Epithelial cell of esophagus (primary cell): Measurements from ENCODE around the gene FABP6.

ENCODE experiments used
- DNase-seq: peaks from one replicate; pipeline ENCODE4 v3.0.0; 2010; ENCODE audit warnings: low read depth
- H3K4me3 ChIP-seq: 2 replicates; pipeline ENCODE4 v1.5.1; 2011; ENCODE audit warnings: mild to moderate bottlenecking, low read length, control low read depth
- CTCF ChIP-seq: IDR thresholded peaks from 2 replicates; pipeline ENCODE4 v1.5.1; 2011; ENCODE audit warnings: low read depth, mild to moderate bottlenecking, low read length, control low read depth, inconsistent platforms; ENCODE audit not compliant: insufficient read depth; ENCODE audit errors: missing control alignments

Gene FABP6

GRCh38 chr5:160221082-160221481 is 8.2 kb upstream of the FABP6 start:
- DNase-seq: no peak
- TF ChIP-seq CTCF: no peak
- H3K4me3 ChIP-seq: no peak overlapping the region

- DNase-seq: no peak
- H3K4me3 ChIP-seq: no peak overlapping the region
- no peak for TF ChIP-seq CTCF
These were observed 2.3 kb upstream of the FABP6 start for GRCh38 chr5:160227012-160227411.

- no peak for TF ChIP-seq CTCF
- DNase-seq: peak; percentile 75
- H3K4me3 ChIP-seq: no peak overlapping the region
These were observed 1.6 kb downstream of the FABP6 start for GRCh38 chr5:160230686-160231527.

- DNase-seq: peak; percentile 44
- no peak overlapping the region for H3K4me3 ChIP-seq
- TF ChIP-seq CTCF: no peak
These were observed 2.6 kb downstream of the FABP6 start for GRCh38 chr5:160231783-160232342.

GRCh38 chr5:160233215-160233614 is 3.9 kb downstream of the FABP6 start:
- DNase-seq: peak; percentile 88
- no peak overlapping the region for H3K4me3 ChIP-seq
- TF ChIP-seq CTCF: no peak

- DNase-seq: no peak
- no peak overlapping the region for H3K4me3 ChIP-seq
- no peak for TF ChIP-seq CTCF
These were observed 6.4 kb downstream of the FABP6 start for GRCh38 chr5:160235731-160236130.
